DMS 273 (cell line): Measurements from ENCODE around the gene USP48.
"Not testable (repeated sequence)": the region's sequence is repeated elsewhere in the genome, so short reads cannot be mapped to it uniquely, and the experiment has no call there.

Source experiments
- DNase-seq: peaks from one replicate; lab custom pipeline; 2025; ENCODE audit not compliant: unreplicated experiment; lab: John Stamatoyannopoulos, UW

The USP48 gene

DNA sequence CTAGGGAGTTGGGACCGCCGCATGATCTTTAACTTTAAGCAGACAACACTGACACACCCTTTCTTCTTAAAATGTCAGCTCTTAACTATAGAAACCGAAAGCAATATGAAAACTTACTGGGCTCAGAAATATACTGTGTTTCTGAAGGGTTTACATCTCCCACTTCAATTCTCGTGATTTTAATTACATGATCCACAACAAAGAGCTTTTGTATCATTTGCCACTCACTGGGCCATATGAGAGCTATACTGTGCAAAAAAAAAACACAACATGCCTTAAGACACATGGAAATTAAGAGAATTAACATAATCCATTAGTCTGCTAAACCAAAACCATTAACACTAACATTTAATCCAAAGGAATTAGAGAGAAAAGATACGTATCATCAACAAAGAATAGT is 78.8 kb downstream of the USP48 start:
- DNase-seq, result no peak

- DNase-seq, result peak; percentile 52
Measured at GRCh38 chr1:21703318-21703963, 79.5 kb downstream of the USP48 start.

DNA sequence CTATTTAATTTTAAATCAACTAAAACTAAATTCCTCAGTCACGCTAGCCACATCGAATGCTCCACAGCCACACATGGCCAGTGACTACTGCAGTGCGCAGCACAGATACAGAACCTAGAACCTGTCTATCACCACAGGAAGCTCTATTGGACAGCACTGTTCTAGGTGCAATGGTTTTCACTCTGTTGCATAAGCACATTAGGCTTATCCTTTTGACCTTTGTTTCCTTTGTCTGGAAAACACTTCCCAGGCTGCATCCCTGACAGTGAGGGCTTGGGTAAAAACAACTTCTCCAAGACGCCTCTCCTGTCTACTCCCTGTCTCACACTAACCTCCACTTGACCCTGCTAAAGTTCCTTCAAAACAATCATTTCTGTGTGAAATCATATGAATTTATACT is 80.2 kb downstream of the USP48 start:
- DNase-seq, result no peak

DNA sequence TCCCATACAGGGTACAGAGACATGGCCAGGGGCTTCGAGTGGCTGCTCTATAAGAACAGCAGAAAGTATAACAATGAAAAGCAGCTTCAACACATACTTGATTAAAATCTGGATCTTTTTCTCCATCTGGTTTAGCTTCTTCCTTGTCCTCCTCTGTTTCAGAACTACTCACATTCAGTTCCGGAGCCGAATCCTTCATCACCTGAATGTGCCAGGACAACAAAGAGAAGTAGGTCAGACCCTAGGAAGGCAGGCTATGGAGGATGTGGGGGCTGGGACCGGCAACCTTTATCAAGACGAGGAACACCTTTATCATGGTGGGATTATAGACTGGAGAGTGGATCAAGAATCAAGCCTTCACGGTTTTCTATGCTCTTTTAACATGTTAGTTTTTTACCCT is 81.5 kb downstream of the USP48 start:
- no peak for DNase-seq

DNA sequence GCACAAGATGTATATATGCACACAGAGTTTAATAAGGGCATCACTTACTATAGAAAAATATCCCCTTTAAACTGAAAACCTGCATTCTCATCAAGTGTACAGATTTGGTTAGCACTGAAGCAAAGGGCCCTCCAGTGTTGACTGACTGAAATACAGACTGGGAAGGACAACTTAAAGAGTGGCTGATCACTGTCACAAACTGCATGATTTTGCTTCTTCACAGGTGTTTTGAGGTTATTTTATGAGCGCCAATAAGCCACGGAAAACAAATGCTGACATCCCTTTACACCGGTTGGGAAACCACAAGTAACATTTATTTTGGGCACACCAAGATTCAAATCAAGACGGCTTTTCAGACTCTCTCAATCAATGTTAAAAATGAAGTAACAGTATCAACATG is 82.9 kb downstream of the USP48 start:
- DNase-seq, result no peak

GRCh38 chr1:21696931-21697330 is 86.0 kb downstream of the USP48 start:
- no peak for DNase-seq

DNA sequence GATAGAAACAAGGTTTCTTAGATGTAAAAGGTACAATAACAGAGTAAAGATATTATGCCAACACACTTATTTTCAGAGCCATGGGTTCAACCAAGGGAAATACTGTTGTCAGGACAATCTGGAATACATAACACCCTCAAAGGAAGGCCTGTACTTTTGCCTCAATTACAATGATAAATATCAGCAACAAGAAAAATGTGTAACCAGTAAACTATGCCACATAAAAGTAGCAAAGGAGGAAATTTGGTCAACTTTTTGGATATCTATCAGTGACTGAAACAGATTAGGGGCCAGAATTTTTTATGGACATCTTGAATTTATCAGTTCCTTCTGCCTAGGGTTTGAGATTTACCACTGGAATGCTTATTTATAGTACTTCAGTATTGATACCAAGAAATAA is 89.2 kb downstream of the USP48 start:
- DNase-seq, result no peak

- DNase-seq, result no peak
Measured at GRCh38 chr1:21691739-21692138, 91.2 kb downstream of the USP48 start.

GRCh38 chr1:21689661-21690372 is 93.1 kb downstream of the USP48 start:
- no peak for DNase-seq

- DNase-seq, result no peak
Measured at GRCh38 chr1:21687081-21687529, 95.8 kb downstream of the USP48 start.

GRCh38 chr1:21685946-21686678 is 96.8 kb downstream of the USP48 start:
- DNase-seq, result no peak

GRCh38 chr1:21681426-21681825 is 101.5 kb downstream of the USP48 start:
- no peak for DNase-seq

- DNase-seq, result no peak
Measured at GRCh38 chr1:21680918-21681317, 102.0 kb downstream of the USP48 start.

- no peak for DNase-seq
Measured at GRCh38 chr1:21680381-21680780, 102.6 kb downstream of the USP48 start.

- no peak for DNase-seq
Measured at GRCh38 chr1:21677168-21677567, 105.8 kb downstream of the USP48 start.

DNA sequence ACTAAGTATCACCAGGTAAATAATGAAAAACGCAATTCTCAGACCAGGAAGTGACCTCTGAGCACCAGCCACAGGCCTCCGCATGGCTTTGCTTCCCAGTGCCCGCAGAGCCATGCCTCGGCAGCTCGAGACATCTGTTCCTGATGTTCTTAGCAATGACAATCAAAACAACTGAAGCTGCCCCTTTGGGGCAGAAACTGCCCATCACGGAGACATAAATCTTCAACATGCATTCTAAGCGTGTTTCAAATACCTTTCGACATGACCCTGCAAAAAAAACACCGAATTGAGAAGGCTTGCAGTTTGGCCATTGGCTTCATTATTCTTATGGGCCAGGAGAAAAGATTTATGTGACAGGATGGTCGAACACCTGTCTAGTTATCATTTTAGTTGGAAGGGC is 108.0 kb downstream of the USP48 start:
- no peak for DNase-seq

DNA sequence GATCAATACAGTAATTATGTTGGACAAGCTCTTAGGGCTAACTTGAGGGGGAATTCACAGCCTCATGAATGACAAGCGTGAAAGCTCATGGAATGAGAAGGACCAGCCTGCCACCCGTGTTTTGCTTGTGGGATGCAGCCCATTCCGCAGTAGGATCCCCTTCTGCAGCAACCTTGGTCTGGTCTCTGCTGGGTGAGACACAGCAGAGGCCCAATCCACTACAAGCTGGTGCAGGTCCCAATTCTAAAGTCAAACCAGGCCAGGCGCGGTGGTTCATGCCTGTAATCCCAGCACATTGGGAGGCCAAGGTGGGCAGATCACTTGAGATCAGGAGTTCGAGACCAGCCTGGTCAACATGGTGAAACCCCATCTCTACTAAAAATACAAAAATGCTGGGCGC is 109.1 kb downstream of the USP48 start:
- not testable (repeated sequence) for DNase-seq

DNA sequence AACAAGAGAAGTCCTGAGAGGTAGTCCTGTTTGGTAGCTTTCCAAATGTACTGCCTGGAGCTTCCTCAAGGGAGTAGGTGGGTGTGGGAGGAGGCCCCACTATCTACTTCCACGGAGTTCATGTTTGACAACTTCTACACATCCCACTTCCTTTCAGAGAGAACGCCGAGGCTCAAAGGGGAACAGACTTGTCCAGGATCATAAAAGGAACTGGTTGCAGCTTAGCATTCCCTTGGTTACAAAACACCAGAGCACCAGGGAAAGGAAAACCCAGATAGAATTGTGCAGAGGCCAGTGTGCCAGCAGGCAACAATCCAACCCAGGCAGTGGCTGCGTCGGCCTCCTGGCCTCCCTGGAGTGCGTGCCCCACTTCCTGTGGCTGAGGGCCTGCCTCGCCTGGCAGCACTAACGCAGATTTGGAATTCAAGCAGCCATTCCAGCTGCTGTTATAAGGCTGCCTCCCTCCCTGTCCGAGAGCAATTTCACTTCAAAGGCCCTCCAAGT is 109.6 kb downstream of the USP48 start:
- peak; percentile 82 for DNase-seq

- DNase-seq, result no peak
Measured at GRCh38 chr1:21672478-21673276, 110.3 kb downstream of the USP48 start.

DNA sequence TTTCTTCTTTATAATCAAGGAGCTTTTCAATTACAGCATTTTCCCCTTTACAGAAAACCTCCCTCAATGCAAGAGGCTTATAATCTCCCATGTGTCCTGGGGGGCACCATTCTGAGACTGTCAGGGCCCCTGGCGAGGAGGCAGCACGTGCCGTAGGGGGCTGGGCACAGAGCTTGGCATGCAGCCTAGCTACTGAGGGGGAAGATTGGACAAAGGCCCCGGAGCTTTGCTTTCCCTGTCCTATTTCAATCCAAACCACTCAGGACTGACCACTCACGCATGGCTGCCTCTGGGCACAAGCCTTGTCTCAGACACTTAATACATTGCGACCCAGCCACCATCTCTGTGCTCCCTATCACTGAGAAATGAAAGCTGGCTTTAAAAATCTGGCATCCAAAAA is 111.0 kb downstream of the USP48 start:
- DNase-seq, result no peak
